AG09309 (cell line): ENCODE results near the gene LAMA2.

ENCODE experiments used
- DNase-seq: peaks from one replicate; pipeline ENCODE4 v3.0.0-alpha.2; 2010; ENCODE audit warnings: low read depth
- H3K4me3 ChIP-seq: 2 replicates; pipeline ENCODE4 v1.5.1; 2011; ENCODE audit warnings: mild to moderate bottlenecking, low read depth, low read length, moderate library complexity; ENCODE audit not compliant: control insufficient read depth
- TF ChIP-seq, protein P1 (sequence below): IDR thresholded peaks from 2 replicates; pipeline ENCODE4 v1.5.1; 2011; ENCODE audit warnings: mild to moderate bottlenecking, low read depth, low read length, inconsistent platforms; ENCODE audit not compliant: insufficient read depth, control insufficient read depth; ENCODE audit errors: missing control alignments

Gene LAMA2

DNA sequence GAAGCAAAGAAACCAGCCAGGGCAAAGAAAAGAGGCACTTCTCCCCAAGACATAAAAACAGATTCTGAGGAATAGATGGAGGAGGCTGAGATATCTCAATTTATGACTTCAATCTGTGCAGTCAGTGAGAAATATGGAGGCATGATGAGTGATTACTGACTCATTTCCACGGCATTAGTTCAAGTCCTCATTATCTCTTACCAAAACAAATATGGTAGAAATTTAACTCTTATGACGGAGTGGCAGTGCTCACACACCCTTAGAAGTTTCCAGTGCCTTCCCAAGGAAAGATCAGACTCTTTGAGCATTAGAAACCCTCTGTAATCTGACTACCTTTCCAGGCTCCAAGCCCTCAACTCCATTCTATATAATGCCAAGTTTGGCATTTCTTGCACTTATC is 463.0 kb downstream of the LAMA2 start:
- peak; percentile 71 for DNase-seq
- H3K4me3 ChIP-seq, result no peak overlapping the region
- TF ChIP-seq, protein P1, sequence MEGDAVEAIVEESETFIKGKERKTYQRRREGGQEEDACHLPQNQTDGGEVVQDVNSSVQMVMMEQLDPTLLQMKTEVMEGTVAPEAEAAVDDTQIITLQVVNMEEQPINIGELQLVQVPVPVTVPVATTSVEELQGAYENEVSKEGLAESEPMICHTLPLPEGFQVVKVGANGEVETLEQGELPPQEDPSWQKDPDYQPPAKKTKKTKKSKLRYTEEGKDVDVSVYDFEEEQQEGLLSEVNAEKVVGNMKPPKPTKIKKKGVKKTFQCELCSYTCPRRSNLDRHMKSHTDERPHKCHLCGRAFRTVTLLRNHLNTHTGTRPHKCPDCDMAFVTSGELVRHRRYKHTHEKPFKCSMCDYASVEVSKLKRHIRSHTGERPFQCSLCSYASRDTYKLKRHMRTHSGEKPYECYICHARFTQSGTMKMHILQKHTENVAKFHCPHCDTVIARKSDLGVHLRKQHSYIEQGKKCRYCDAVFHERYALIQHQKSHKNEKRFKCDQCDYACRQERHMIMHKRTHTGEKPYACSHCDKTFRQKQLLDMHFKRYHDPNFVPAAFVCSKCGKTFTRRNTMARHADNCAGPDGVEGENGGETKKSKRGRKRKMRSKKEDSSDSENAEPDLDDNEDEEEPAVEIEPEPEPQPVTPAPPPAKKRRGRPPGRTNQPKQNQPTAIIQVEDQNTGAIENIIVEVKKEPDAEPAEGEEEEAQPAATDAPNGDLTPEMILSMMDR, result no peak

DNA sequence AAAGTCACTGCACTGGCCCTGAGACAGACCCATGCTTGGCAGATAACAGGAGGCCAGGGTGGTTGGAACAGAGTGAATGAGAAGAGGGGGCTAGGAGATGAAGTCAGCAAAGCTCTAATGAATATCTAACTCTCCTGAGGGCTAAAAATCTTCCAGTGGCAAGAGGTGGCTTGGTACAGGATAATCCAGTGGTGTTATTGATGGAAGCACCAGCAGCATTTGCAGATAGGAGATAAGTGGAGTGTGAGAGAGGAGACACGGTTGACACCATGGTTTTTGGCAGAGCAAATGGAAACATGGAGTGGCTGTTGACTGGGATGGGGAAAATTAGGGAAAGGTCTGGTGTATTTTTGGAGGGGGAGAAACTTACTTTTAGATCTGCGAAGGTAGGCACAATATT is 464.0 kb downstream of the LAMA2 start:
- no peak for DNase-seq
- TF ChIP-seq, protein P1, result no peak
- H3K4me3 ChIP-seq, result no peak overlapping the region

DNA sequence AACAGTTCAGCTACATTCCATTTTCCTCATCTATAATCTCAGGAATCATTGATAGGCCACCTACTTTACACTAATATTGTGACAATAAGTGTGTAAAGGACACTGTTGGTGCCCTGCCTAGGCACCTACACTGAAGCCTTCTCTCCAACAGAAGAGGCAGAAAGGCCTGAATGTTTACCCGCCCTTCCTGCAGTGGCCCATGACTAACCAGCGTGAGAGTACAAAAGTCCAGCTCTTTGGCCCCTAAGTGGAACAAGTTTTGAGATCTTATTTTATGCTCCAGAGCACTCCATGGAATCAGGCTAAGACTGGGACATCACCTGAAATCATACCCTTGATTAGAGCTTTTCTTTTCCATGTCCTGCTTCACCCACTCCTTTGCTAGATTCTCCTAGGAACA is 467.3 kb downstream of the LAMA2 start:
- TF ChIP-seq, protein P1, result no peak
- DNase-seq, result no peak
- no peak overlapping the region for H3K4me3 ChIP-seq

DNA sequence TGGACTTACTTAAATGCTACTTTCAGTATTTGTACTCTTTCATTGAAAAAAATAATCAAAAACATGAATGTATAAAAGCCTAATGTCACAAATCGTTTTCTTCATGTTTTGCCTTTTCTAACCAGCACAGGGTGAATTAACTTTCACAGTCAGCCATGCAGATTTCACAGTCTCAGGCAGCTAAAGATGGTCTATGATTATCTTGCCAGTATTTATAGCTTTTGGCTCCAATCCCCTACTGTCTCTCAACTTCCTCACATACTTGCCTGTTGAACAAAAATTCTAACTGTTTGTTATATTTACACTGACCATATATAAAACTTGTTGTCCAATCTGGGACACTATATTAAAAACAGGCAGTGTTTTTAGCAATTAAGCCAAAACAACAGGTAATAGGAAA is 468.9 kb downstream of the LAMA2 start:
- H3K4me3 ChIP-seq, result no peak overlapping the region
- no peak for DNase-seq
- TF ChIP-seq, protein P1, result no peak

DNA sequence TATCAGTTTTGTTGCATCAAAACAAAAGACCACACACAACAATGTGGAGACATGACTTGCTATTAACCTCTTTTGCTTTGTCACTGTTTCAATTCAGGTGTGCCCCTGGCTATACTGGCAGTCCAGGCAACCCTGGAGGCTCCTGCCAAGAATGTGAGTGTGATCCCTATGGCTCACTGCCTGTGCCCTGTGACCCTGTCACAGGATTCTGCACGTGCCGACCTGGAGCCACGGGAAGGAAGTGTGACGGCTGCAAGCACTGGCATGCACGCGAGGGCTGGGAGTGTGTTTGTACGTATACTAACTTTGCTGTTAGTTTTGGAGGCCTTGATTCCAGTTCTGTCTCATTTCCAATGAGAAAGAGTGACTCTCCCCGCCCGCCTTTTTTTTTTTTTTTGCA is 470.1 kb downstream of the LAMA2 start:
- TF ChIP-seq, protein P1, result no peak
- no peak for DNase-seq

DNA sequence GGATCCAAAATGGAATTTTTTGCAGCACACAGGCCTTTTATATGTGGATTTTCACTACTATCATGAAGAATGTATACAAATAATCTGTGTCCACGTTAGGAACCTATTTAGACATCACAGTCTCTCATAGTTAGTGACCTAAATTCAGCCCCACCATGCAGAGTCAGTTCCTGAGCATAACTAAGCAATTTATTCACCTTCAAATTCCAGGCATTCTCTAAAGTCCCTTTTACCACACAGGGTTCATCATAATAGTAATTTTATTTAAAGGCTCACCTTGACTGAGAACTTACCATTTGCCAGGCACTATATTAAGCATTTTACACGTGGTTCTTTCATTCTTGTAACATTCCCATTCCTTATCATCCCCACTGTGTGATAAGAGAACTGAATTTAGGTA is 473.2 kb downstream of the LAMA2 start:
- DNase-seq, result no peak
- H3K4me3 ChIP-seq, result no peak overlapping the region
- TF ChIP-seq, protein P1, result no peak

More for the DNA sequence above, 470.1 kb downstream of the LAMA2 start:
- no peak overlapping the region for H3K4me3 ChIP-seq
